Measurements from ENCODE around the gene SLC1A5.

Gene SLC1A5

GRCh38 chr19:46731007-46731501, 57.3 kb downstream of the SLC1A5 start:
- H3K9ac ChIP-seq (ENCODE audit: low read length) = no peak overlapping the region
- H3K36me3 ChIP-seq (ENCODE audit: control insufficient read depth, insufficient read depth, low read length) = peaks cover 50% of the 10 kb centered on the region
- H3K4me1 ChIP-seq (ENCODE audit: control insufficient read depth, insufficient read depth, low read length) = no peaks in the 10 kb centered on the region
- no peak overlapping the region for H3K27ac ChIP-seq (ENCODE audit: low read depth, low read length)
- no peaks in the 10 kb centered on the region for H3K27me3 ChIP-seq (ENCODE audit: control insufficient read depth, insufficient read depth, low read length)
- H3K4me3 ChIP-seq (ENCODE audit: low read length) = no peak overlapping the region

DNA sequence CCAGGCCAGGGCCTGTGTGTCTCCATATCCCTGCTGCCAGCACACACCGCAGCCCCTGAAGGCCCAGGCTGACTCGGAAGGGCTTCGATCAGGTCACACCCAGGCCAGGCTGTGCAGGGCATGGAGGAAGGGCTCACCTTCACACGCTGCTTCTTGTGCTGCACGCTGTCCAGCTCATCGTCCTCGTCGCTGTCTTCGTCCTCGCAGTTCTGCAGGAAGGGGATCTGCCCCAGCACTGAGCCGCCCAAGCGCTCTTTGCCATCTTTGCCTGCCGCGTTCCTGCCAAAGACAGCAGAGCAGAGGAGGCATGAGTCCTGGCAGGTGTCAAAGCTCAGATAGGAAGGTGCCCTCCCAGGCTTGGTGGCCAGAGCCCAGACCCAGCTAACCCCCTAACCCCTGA, 57.8 kb downstream of the SLC1A5 start:
- no peak overlapping the region for H3K9ac ChIP-seq (ENCODE audit: low read length)
- no peaks in the 10 kb centered on the region for H3K27me3 ChIP-seq (ENCODE audit: control insufficient read depth, insufficient read depth, low read length)
- H3K4me3 ChIP-seq (ENCODE audit: low read length) = no peak overlapping the region
- H3K36me3 ChIP-seq (ENCODE audit: control insufficient read depth, insufficient read depth, low read length) = peaks cover 52% of the 10 kb centered on the region
- H3K27ac ChIP-seq (ENCODE audit: low read depth, low read length) = no peak overlapping the region
- H3K4me1 ChIP-seq (ENCODE audit: control insufficient read depth, insufficient read depth, low read length) = no peaks in the 10 kb centered on the region

DNA sequence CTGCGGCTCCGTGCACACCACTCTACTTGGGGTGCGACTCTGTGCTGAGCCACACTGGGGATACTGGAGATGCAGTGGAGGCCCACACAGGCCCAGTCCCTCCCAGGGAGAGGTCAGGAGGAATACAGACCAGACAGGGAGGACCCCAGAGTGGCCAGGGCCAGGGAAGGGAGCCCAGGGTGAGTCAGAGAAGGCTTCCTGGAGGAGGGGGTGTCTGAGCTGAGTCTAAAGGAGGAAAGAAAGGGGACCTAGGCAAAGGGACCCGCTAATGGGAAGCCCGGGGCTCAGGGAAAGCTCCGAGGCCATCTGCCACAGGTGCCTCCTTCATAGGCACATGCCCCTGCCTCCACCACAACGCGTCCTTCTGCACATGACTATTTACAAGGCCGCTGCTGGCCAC, 58.2 kb downstream of the SLC1A5 start:
- Histone ChIP-seq H3K27me3 (ENCODE audit: control insufficient read depth, insufficient read depth, low read length) (no peaks in the 10 kb centered on the region), H3K27ac (ENCODE audit: low read depth, low read length) (no peak overlapping the region), H3K4me3 (ENCODE audit: low read length) (no peak overlapping the region), H3K9ac (ENCODE audit: low read length) (no peak overlapping the region), H3K36me3 (ENCODE audit: control insufficient read depth, insufficient read depth, low read length) (peaks cover 55% of the 10 kb centered on the region), H3K4me1 (ENCODE audit: control insufficient read depth, insufficient read depth, low read length) (no peaks in the 10 kb centered on the region)

GRCh38 chr19:46729696-46730095, 58.7 kb downstream of the SLC1A5 start:
- Histone ChIP-seq H3K4me1 (ENCODE audit: control insufficient read depth, insufficient read depth, low read length) (no peaks in the 10 kb centered on the region), H3K27ac (ENCODE audit: low read depth, low read length) (no peak overlapping the region), H3K27me3 (ENCODE audit: control insufficient read depth, insufficient read depth, low read length) (no peaks in the 10 kb centered on the region), H3K36me3 (ENCODE audit: control insufficient read depth, insufficient read depth, low read length) (peaks cover 55% of the 10 kb centered on the region), H3K4me3 (ENCODE audit: low read length) (no peak overlapping the region), H3K9ac (ENCODE audit: low read length) (no peak overlapping the region)

DNA sequence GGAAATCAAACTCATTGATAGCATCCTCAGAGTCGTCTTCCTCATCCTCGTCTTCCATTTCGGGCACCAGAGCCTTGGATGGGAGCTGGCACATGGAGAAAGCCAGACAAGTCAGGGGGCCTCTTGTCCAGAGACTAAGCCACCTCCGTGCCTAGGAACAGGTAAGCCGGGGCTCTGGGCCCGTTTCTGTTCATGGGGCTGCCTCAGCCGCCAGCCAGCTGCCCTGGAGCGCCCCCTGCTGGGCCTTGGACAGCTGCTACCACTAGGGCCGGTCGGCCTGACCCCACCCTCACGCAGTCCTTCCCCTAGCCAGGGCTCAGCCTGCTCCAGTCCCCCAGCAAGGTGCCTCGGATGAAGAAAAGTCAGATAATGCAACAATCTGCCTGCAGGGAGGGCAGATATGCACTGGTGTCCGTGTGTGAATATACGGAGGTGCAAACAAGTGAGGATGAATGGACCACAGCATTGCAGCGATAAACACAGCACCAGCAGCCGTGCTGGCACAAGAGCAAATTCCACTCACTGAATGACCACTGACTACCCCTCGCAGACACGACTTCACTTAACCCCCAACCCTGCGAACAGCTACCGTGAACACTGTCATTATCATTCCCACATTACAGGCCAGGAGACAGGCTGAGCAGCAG, 59.6 kb downstream of the SLC1A5 start:
- Histone ChIP-seq H3K9ac (ENCODE audit: low read length) (no peak overlapping the region), H3K27ac (ENCODE audit: low read depth, low read length) (no peak overlapping the region), H3K27me3 (ENCODE audit: control insufficient read depth, insufficient read depth, low read length) (no peaks in the 10 kb centered on the region), H3K4me3 (ENCODE audit: low read length) (no peak overlapping the region), H3K36me3 (ENCODE audit: control insufficient read depth, insufficient read depth, low read length) (peaks cover 61% of the 10 kb centered on the region), H3K4me1 (ENCODE audit: control insufficient read depth, insufficient read depth, low read length) (no peaks in the 10 kb centered on the region)

DNA sequence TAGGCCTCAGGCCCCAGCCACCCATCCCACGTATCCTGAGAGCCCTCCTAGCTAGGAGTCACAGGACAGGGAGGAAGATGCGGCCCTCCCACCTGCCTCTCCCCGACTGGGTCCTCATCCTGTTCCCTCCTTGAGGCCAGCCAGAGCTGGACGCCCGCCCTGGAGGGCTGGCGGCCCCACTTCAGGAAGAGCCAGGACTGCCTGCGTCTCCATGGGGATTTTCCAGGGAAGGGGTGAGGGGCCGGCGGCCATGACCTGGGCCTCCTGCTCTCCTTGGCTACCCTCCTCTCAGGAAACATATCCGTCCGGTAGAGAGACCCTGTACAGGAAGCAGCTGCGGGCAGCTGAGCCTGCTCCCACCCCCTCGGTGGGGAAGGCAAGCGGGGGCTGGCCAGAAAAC, 60.2 kb downstream of the SLC1A5 start:
- no peak overlapping the region for H3K27ac ChIP-seq (ENCODE audit: low read depth, low read length)
- H3K4me1 ChIP-seq (ENCODE audit: control insufficient read depth, insufficient read depth, low read length) = no peaks in the 10 kb centered on the region
- peaks cover 57% of the 10 kb centered on the region for H3K36me3 ChIP-seq (ENCODE audit: control insufficient read depth, insufficient read depth, low read length)

DNA sequence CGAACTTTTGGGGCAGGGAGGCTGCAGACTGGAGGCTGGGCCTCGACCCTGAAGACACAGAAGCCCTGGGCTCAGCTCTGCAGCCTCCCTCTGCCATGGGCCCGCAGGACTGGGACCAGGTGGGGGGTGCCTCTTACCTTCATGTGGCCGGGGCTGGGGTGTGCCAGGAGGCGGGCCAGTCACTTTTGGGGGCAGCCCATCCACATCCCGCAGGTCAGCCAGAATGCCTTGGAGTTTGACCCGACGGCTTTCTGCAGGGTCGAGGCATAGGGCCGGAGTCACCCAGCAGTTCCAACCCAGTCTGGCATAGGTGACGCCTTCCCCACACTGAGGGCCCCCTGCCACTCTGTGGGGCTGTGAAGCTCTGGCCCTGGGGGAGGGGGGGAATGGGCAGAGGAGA, 60.6 kb downstream of the SLC1A5 start:
- Histone ChIP-seq H3K4me3 (ENCODE audit: low read length) (no peak overlapping the region), H3K27me3 (ENCODE audit: control insufficient read depth, insufficient read depth, low read length) (no peaks in the 10 kb centered on the region), H3K36me3 (ENCODE audit: control insufficient read depth, insufficient read depth, low read length) (peaks cover 57% of the 10 kb centered on the region), H3K27ac (ENCODE audit: low read depth, low read length) (no peak overlapping the region), H3K9ac (ENCODE audit: low read length) (no peak overlapping the region), H3K4me1 (ENCODE audit: control insufficient read depth, insufficient read depth, low read length) (no peaks in the 10 kb centered on the region)

More for the DNA sequence above, 60.2 kb downstream of the SLC1A5 start:
- no peaks in the 10 kb centered on the region for H3K27me3 ChIP-seq (ENCODE audit: control insufficient read depth, insufficient read depth, low read length)
- no peak overlapping the region for H3K4me3 ChIP-seq (ENCODE audit: low read length)
- H3K9ac ChIP-seq (ENCODE audit: low read length) = no peak overlapping the region

DNA sequence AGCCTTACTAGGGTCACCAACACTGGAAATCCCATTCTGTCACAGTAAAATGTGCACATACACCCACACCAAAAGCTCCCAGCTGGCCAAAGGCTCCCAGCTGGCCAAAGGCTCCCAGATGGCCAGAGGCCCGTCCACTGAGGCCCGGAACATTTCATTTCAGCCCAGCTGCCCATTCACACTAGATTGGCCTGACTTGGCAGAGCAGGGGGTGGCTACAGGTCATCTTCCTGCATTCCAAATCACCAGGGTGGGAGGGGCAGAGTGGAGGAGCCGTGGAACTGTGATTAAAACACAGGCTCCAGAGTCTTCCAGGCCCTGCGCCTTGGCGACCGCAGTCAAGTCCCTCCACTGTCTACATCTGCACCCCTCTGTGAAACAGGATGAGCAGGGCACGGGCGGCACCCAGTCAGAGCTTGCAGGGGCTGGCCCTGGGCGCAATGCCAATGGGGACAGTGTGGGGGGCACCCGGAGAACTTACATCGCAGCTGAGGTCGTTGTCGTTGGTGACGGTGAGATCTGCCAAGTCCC, 61.4 kb downstream of the SLC1A5 start:
- Histone ChIP-seq H3K9ac (ENCODE audit: low read length) (no peak overlapping the region), H3K36me3 (ENCODE audit: control insufficient read depth, insufficient read depth, low read length) (peaks cover 54% of the 10 kb centered on the region), H3K27ac (ENCODE audit: low read depth, low read length) (no peak overlapping the region), H3K27me3 (ENCODE audit: control insufficient read depth, insufficient read depth, low read length) (no peaks in the 10 kb centered on the region), H3K4me3 (ENCODE audit: low read length) (no peak overlapping the region), H3K4me1 (ENCODE audit: control insufficient read depth, insufficient read depth, low read length) (no peaks in the 10 kb centered on the region)

- H3K9ac ChIP-seq (ENCODE audit: low read length) = no peak overlapping the region
- peaks cover 57% of the 10 kb centered on the region for H3K36me3 ChIP-seq (ENCODE audit: control insufficient read depth, insufficient read depth, low read length)
- no peaks in the 10 kb centered on the region for H3K4me1 ChIP-seq (ENCODE audit: control insufficient read depth, insufficient read depth, low read length)
- H3K27me3 ChIP-seq (ENCODE audit: control insufficient read depth, insufficient read depth, low read length) = no peaks in the 10 kb centered on the region
- no peak overlapping the region for H3K4me3 ChIP-seq (ENCODE audit: low read length)
- no peak overlapping the region for H3K27ac ChIP-seq (ENCODE audit: low read depth, low read length)
Observed at GRCh38 chr19:46726551-46726950, 61.8 kb downstream of the SLC1A5 start.

DNA sequence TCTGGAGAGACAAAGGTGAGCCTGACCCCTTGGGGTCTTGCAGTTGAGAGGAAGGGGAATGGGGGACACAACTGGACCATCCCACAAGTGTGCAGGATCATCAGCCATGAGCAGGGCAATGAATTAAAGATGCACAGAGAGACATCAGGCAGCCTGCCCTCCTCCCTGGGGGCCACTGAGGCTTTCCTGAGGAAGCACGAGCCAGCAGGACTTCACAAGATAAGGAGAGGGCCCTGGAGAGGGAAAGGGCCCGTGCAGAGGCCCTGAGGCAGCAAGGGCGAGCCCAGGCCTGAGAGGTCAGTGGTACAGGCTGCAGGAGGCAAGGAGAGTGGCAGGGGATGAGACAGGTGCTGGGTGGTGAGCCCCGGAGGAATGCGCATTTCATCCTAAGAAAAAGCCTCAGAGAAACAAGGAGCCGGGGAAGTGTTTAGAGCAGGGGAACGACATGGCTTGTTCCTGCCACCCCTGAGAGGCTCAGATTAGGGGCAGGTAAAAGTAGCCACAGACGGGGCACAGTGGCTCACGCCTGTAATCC, 62.5 kb downstream of the SLC1A5 start:
- H3K27ac ChIP-seq (ENCODE audit: low read depth, low read length) = no peak overlapping the region
- H3K4me3 ChIP-seq (ENCODE audit: low read length) = no peak overlapping the region
- peaks cover 62% of the 10 kb centered on the region for H3K36me3 ChIP-seq (ENCODE audit: control insufficient read depth, insufficient read depth, low read length)
- no peak overlapping the region for H3K9ac ChIP-seq (ENCODE audit: low read length)
- no peaks in the 10 kb centered on the region for H3K27me3 ChIP-seq (ENCODE audit: control insufficient read depth, insufficient read depth, low read length)
- H3K4me1 ChIP-seq (ENCODE audit: control insufficient read depth, insufficient read depth, low read length) = no peaks in the 10 kb centered on the region

- Histone ChIP-seq H3K9ac (ENCODE audit: low read length) (no peak overlapping the region), H3K36me3 (ENCODE audit: control insufficient read depth, insufficient read depth, low read length) (peaks cover 56% of the 10 kb centered on the region), H3K27me3 (ENCODE audit: control insufficient read depth, insufficient read depth, low read length) (no peaks in the 10 kb centered on the region), H3K4me1 (ENCODE audit: control insufficient read depth, insufficient read depth, low read length) (no peaks in the 10 kb centered on the region), H3K4me3 (ENCODE audit: low read length) (no peak overlapping the region), H3K27ac (ENCODE audit: low read depth, low read length) (no peak overlapping the region)
Observed at GRCh38 chr19:46725036-46725820, 63.2 kb downstream of the SLC1A5 start.

Data from rectal smooth muscle tissue (tissue), 1 donor.